Liver (tissue), 9 donors: ENCODE measurements around the gene RIPK1. TPM values are rescaled to one million over a fixed set of nuclear protein-coding genes. Genes with fewer than 3 reads are reported as not detected.

ENCODE experiments used
- DNase-seq: peaks from one replicate; pipeline ENCODE4 v3.0.0-alpha.2; 2017; ENCODE audit warnings: low spot score
- H3K27ac ChIP-seq, 2 donors: one replicate each; pipeline ENCODE4 v1.7.0; 2013; ENCODE audit warnings: inconsistent platforms in 2 of 2, low read length in 2 of 2, control low read depth in 1 of 2, low read depth in 1 of 2, mild to moderate bottlenecking in 1 of 2
- H3K27me3 ChIP-seq, 4 donors: one replicate each; pipeline versions ENCODE4 v1.6.1 to v1.7.0; 2013; ENCODE audit warnings: low read length in 3 of 4, inconsistent platforms in 1 of 4, mild to moderate bottlenecking in 1 of 4, moderate library complexity in 1 of 4; ENCODE audit not compliant: control insufficient read depth in 4 of 4, insufficient read depth in 4 of 4
- H3K36me3 ChIP-seq, 4 donors: one replicate each; pipeline versions ENCODE4 v1.6.1 to v1.7.0; 2013; ENCODE audit warnings: low read length in 3 of 4, mild to moderate bottlenecking in 3 of 4, low read depth in 1 of 4, moderate library complexity in 1 of 4; ENCODE audit not compliant: control insufficient read depth in 4 of 4, insufficient read depth in 3 of 4
- H3K4me1 ChIP-seq, 4 donors: one replicate each; pipeline versions ENCODE4 v1.6.1 to v1.7.0; 2013; ENCODE audit warnings: low read length in 3 of 4, mild to moderate bottlenecking in 3 of 4, moderate library complexity in 1 of 4; ENCODE audit not compliant: control insufficient read depth in 4 of 4, insufficient read depth in 4 of 4
- H3K4me3 ChIP-seq, 3 donors: one replicate each; pipeline versions ENCODE4 v1.6.1 to v1.7.0; 2013; ENCODE audit warnings: low read length in 3 of 3, control low read depth in 1 of 3, low read depth in 1 of 3, mild to moderate bottlenecking in 1 of 3
- H3K9ac ChIP-seq, 2 donors: one replicate each; pipeline ENCODE4 v1.7.0; 2013; ENCODE audit warnings: low read length in 2 of 2, mild to moderate bottlenecking in 2 of 2, moderate library complexity in 2 of 2, control low read depth in 1 of 2, low read depth in 1 of 2
- H3K9me3 ChIP-seq, 4 donors: one replicate each; pipeline versions ENCODE4 v1.6.1 to v1.7.0; 2013; ENCODE audit warnings: low read length in 3 of 4; ENCODE audit not compliant: control insufficient read depth in 4 of 4
- EGR1 ChIP-seq, 2 donors: IDR thresholded peaks; 2 replicates each; pipeline ENCODE4 v1.6.1; 2016 to 2018; ENCODE audit warnings: antibody characterized with exemption in 2 of 2, low read depth in 2 of 2
- FOXA1 ChIP-seq: IDR thresholded peaks from 2 replicates; pipeline ENCODE4 v1.6.1; 2016; ENCODE audit warnings: antibody characterized with exemption
- FOXA2 ChIP-seq: IDR thresholded peaks from 2 replicates; pipeline ENCODE4 v1.6.1; 2016; ENCODE audit warnings: antibody characterized with exemption
- GABPA ChIP-seq, 2 donors: IDR thresholded peaks in 1 of 2; conservative IDR thresholded peaks in 1 of 2; 2 replicates each; pipeline ENCODE4 v1.6.1; 2016; ENCODE audit warnings: antibody characterized with exemption in 2 of 2, mild to moderate bottlenecking in 1 of 2, moderate library complexity in 1 of 2
- HNF4A ChIP-seq, 2 donors: conservative IDR thresholded peaks; 2 replicates each; pipeline ENCODE4 v1.6.1; 2016; ENCODE audit warnings: antibody characterized with exemption in 2 of 2, mild to moderate bottlenecking in 2 of 2
- HNF4G ChIP-seq: IDR thresholded peaks from 2 replicates; pipeline ENCODE4 v1.6.1; 2016; ENCODE audit warnings: antibody characterized with exemption
- JUND ChIP-seq, 2 donors: IDR thresholded peaks; 2 replicates each; pipeline ENCODE4 v1.6.1; 2016; ENCODE audit warnings: antibody characterized with exemption in 2 of 2
- NR2F2 ChIP-seq: IDR thresholded peaks from 2 replicates; pipeline ENCODE4 v1.6.1; 2016; ENCODE audit warnings: antibody characterized with exemption
- RAD21 ChIP-seq, 2 donors: IDR thresholded peaks; 2 replicates each; pipeline ENCODE4 v1.6.1; 2016; ENCODE audit warnings: antibody characterized with exemption in 2 of 2, mild to moderate bottlenecking in 2 of 2
- RXRA ChIP-seq, 2 donors: IDR thresholded peaks; 2 replicates each; pipeline ENCODE4 v1.6.1; 2017 to 2018; ENCODE audit warnings: antibody characterized with exemption in 2 of 2, mild to moderate bottlenecking in 1 of 2
- SP1 ChIP-seq: IDR thresholded peaks from 2 replicates; pipeline ENCODE4 v1.6.1; 2018; ENCODE audit warnings: antibody characterized with exemption, mild to moderate bottlenecking
- TAF1 ChIP-seq: conservative IDR thresholded peaks from 2 replicates; pipeline ENCODE4 v1.6.1; 2016; ENCODE audit warnings: antibody characterized with exemption, mild to moderate bottlenecking
- YY1 ChIP-seq: IDR thresholded peaks from 2 replicates; pipeline ENCODE4 v1.6.1; 2016; ENCODE audit warnings: antibody characterized with exemption, mild to moderate bottlenecking
- WGBS: extraction: QIAGEN DNeasy Blood & Tissue Kit; methylation state at CpG from one replicate; pipeline ENCODE4 v1.1.7; 2013; 5-methylcytosine and 5-hydroxymethylcytosine counted together
- polyA plus RNA-seq, 2 donors: library from polyadenylated mRNA; stranded (reverse) in 1 of 2; unstranded in 1 of 2; fragments of 200-250 nt in 1 of 2; fragments of >200 nt in 1 of 2; fragmentation: Nextera tagmentation in 1 of 2; extraction: Ambion mirVana in 1 of 2; gene quantifications; one replicate each; pipeline versions ENCODE4 v1.2.1 to v1.2.3, GENCODE V29; 2013 to 2015
- total RNA-seq, 2 donors: library from RNA; depleted of rRNA; stranded (reverse); fragments of >200 nt; gene quantifications; one replicate each; pipeline ENCODE4 v1.2.3, GENCODE V29; 2014
- TF ChIP-seq, protein P1 (sequence below): IDR thresholded peaks from 2 replicates; pipeline ENCODE4 v1.6.1; 2016; ENCODE audit warnings: antibody characterized with exemption
- TF ChIP-seq, protein P2 (sequence below): IDR thresholded peaks from 2 replicates; pipeline ENCODE4 v1.6.1; 2016; ENCODE audit warnings: antibody characterized with exemption, mild to moderate bottlenecking
- TF ChIP-seq, protein P3 (sequence below): IDR thresholded peaks from 2 replicates; pipeline ENCODE4 v1.6.1; 2016; ENCODE audit warnings: antibody characterized with exemption
- TF ChIP-seq, protein P4 (sequence below): IDR thresholded peaks from 2 replicates; pipeline ENCODE4 v1.6.1; 2016; ENCODE audit warnings: antibody characterized with exemption
- TF ChIP-seq, protein P5 (sequence below): fragments of 150-350 bp; IDR thresholded peaks from 2 replicates; pipeline ENCODE4 v1.5.1; 2017; ENCODE audit warnings: improper control_type of control experiment, low read depth, low read length; ENCODE audit not compliant: missing input control
- donor health status: healthy.
- donor health status: healthy.
- donor health status: healthy.
- donor health status: healthy.
- donor health status: healthy.

The RIPK1 gene
- total and polyA plus RNA-seq, 4 donors, result 6.7 to 27.2 (median 13.3) TPM

DNA sequence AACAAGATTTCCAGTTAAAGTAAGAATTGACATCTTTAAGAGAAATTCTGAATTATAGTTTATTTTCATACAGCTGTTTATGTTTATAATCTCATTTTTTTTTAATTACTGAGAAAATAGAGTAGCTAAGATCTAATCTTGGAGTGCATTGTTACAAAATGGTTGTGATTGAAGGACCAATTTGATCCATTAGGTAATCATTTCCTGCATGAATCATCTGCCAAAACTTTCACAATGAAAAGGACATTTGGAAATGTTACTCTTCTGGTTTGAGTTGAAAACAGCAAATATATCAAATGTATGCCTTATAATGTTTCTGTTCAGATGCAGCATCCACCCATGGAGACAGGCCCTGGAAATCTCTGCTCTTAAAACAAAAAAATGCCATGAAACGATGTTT, 70.0 kb downstream of the RIPK1 start:
- peaks cover 15 to 60% (median 48%) of the 10 kb centered on the region in 4 donors for H3K4me1 ChIP-seq
- no peak for DNase-seq
- peaks cover 3 to 13% (median 7%) of the 10 kb centered on the region in 4 donors for H3K36me3 ChIP-seq
- TF ChIP-seq, protein P1, sequence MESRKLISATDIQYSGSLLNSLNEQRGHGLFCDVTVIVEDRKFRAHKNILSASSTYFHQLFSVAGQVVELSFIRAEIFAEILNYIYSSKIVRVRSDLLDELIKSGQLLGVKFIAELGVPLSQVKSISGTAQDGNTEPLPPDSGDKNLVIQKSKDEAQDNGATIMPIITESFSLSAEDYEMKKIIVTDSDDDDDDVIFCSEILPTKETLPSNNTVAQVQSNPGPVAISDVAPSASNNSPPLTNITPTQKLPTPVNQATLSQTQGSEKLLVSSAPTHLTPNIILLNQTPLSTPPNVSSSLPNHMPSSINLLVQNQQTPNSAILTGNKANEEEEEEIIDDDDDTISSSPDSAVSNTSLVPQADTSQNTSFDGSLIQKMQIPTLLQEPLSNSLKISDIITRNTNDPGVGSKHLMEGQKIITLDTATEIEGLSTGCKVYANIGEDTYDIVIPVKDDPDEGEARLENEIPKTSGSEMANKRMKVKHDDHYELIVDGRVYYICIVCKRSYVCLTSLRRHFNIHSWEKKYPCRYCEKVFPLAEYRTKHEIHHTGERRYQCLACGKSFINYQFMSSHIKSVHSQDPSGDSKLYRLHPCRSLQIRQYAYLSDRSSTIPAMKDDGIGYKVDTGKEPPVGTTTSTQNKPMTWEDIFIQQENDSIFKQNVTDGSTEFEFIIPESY, result no peak
- TF ChIP-seq EGR1 (IDR thresholded peaks at IDR 0.05; ENCODE audit: low read depth in 2 of 2) (peak in 1 of 2 donors; percentile 32), YY1 (peak; percentile 62), FOXA2 (no peak), HNF4A (conservative IDR thresholded peaks at IDR 0.05) (peak in 1 of 2 donors; percentile 37), NR2F2 (no peak), RXRA (IDR thresholded peaks at IDR 0.05) (peak in 1 of 2 donors; percentile 33), GABPA (IDR thresholded peaks at IDR 0.05 in 1 of 2, conservative IDR thresholded peaks at IDR 0.05 in 1 of 2) (no peak), SP1 (no peak), TAF1 (no peak), RAD21 (IDR thresholded peaks at IDR 0.05) (no peak), JUND (IDR thresholded peaks at IDR 0.05) (peak; percentile 69 to 86), HNF4G (no peak), FOXA1 (no peak)
- TF ChIP-seq, protein P2, sequence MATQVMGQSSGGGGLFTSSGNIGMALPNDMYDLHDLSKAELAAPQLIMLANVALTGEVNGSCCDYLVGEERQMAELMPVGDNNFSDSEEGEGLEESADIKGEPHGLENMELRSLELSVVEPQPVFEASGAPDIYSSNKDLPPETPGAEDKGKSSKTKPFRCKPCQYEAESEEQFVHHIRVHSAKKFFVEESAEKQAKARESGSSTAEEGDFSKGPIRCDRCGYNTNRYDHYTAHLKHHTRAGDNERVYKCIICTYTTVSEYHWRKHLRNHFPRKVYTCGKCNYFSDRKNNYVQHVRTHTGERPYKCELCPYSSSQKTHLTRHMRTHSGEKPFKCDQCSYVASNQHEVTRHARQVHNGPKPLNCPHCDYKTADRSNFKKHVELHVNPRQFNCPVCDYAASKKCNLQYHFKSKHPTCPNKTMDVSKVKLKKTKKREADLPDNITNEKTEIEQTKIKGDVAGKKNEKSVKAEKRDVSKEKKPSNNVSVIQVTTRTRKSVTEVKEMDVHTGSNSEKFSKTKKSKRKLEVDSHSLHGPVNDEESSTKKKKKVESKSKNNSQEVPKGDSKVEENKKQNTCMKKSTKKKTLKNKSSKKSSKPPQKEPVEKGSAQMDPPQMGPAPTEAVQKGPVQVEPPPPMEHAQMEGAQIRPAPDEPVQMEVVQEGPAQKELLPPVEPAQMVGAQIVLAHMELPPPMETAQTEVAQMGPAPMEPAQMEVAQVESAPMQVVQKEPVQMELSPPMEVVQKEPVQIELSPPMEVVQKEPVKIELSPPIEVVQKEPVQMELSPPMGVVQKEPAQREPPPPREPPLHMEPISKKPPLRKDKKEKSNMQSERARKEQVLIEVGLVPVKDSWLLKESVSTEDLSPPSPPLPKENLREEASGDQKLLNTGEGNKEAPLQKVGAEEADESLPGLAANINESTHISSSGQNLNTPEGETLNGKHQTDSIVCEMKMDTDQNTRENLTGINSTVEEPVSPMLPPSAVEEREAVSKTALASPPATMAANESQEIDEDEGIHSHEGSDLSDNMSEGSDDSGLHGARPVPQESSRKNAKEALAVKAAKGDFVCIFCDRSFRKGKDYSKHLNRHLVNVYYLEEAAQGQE, result no peak
- TF ChIP-seq, protein P3, sequence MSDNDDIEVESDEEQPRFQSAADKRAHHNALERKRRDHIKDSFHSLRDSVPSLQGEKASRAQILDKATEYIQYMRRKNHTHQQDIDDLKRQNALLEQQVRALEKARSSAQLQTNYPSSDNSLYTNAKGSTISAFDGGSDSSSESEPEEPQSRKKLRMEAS, result peak; percentile 53
- TF ChIP-seq, protein P4, sequence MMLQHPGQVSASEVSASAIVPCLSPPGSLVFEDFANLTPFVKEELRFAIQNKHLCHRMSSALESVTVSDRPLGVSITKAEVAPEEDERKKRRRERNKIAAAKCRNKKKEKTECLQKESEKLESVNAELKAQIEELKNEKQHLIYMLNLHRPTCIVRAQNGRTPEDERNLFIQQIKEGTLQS, result peak; percentile 53
- TF ChIP-seq, protein P5, sequence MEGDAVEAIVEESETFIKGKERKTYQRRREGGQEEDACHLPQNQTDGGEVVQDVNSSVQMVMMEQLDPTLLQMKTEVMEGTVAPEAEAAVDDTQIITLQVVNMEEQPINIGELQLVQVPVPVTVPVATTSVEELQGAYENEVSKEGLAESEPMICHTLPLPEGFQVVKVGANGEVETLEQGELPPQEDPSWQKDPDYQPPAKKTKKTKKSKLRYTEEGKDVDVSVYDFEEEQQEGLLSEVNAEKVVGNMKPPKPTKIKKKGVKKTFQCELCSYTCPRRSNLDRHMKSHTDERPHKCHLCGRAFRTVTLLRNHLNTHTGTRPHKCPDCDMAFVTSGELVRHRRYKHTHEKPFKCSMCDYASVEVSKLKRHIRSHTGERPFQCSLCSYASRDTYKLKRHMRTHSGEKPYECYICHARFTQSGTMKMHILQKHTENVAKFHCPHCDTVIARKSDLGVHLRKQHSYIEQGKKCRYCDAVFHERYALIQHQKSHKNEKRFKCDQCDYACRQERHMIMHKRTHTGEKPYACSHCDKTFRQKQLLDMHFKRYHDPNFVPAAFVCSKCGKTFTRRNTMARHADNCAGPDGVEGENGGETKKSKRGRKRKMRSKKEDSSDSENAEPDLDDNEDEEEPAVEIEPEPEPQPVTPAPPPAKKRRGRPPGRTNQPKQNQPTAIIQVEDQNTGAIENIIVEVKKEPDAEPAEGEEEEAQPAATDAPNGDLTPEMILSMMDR, result no peak
- H3K4me3 ChIP-seq, result no peak overlapping the region
- 28% methylated on average over 1 of the region's 1 CpG for WGBS
- H3K9ac ChIP-seq, result no peak overlapping the region
- H3K27me3 ChIP-seq, result no peaks in the 10 kb centered on the region
- peak overlapping the region; percentile 53 to 88 for H3K27ac ChIP-seq
- no peaks in the 10 kb centered on the region for H3K9me3 ChIP-seq
